Measurements from ENCODE around the gene AZU1.
"Not testable (repeated sequence)": the region's sequence is repeated elsewhere in the genome, so short reads cannot be mapped to it uniquely, and the experiment has no call there.

DNA sequence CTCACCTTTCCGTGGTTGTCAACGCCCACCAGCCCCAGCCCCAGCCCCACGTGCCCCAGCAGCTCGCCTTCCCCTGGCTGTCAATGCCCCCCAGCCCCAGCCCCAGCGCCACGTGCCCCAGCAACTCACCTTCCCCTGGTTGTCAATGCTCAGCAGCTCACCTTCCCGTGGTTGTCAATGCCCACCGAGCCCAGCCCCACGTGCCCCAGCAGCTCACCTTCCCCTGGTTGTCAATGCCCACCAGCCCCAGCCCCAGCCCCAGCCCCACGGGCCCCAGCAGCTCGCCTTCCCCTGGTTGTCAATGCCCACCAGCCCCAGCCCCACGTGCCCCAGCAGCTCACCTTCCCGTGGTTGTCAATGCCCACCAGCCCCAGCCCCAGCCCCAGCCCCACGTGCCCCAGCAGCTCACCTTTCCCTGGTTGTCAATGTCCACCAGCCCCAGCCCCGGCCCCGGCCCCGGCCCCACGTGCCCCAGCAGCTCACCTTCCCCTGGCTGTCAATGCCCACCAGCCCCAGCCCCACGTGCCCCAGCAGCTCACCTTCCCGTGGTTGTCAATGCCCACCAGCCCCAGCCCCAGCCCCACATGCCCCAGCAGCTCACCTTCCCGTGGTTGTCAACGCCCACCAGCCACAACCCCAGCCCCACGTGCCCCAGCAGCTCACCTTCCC is 50.5 kb downstream of the AZU1 start:
- TF ChIP-seq CTCF, POLR2A (IDR thresholded peaks at IDR 0.05): not testable (repeated sequence)

Measured in body of pancreas (tissue), 4 donors.